Mucosa of descending colon (tissue), 3 donors: ENCODE data around the gene ZNF430. TPM values are rescaled to one million over a fixed set of nuclear protein-coding genes. Genes with fewer than 3 reads are reported as not detected.

Source experiments
- ATAC-seq: fragments of 200-7000 bp; cut with Tn5 transposase; one replicate; pipeline ENCODE4 v1.9.1; 2020; ENCODE audit warnings: mild to moderate bottlenecking, moderate library complexity
- DNase-seq, 3 donors: peaks; one replicate each; pipeline ENCODE4 v3.0.0-alpha.2; 2020
- H3K36me3 ChIP-seq: fragments of 200-600 bp; one replicate; pipeline ENCODE4 v1.8.0; 2021; ENCODE audit warnings: low read depth, mild to moderate bottlenecking
- H3K4me1 ChIP-seq: fragments of 200-600 bp; one replicate; pipeline ENCODE4 v1.8.0; 2021; ENCODE audit warnings: low read depth, mild to moderate bottlenecking
- H3K4me3 ChIP-seq: fragments of 200-600 bp; one replicate; pipeline ENCODE4 v1.8.0; 2021; ENCODE audit warnings: mild to moderate bottlenecking
- H3K9me3 ChIP-seq: fragments of 200-600 bp; one replicate; pipeline ENCODE4 v1.8.0; 2021; ENCODE audit warnings: mild to moderate bottlenecking
- CTCF ChIP-seq: fragments of 200-600 bp; IDR thresholded peaks from one replicate; pipeline ENCODE4 v1.8.0; 2022; ENCODE audit warnings: antibody characterized with exemption, mild to moderate bottlenecking
- intact Hi-C, 2 donors: fragments of 100-400 bp; cut with DNase I in 1 of 2; cut with micrococcal nuclease in 1 of 2; formaldehyde crosslinking; loops; one replicate each; pipeline versions ENCODE4 v1.11.0 to v1.11.1; 2022; cut with DNase I, micrococcal nuclease
- total RNA-seq, 3 donors: library from RNA; stranded (reverse); fragmentation: NEBNext Ultra II Directional in 2 of 3; extraction: Animal tissue kit (Norgen Biotek cat#: 25700) in 2 of 3; gene quantifications; one replicate each; pipeline versions ENCODE4 v1.2.1 to v1.2.4, GENCODE V29; 2021 to 2023
- donor health status: DM: no; HTN: no; CAD: no; lungs with moderate emphysema.
- donor health status: DM: no; HTN: no; CAD: no.
- donor health status: DM: no; HTN: yes; CAD: no.

The ZNF430 gene
- total RNA-seq, 3 donors from 2014 or later, result 9.7 to 13.1 (median 12.5) TPM

GRCh38 chr19:21028969-21029268 lies 8.5 kb downstream of the ZNF430 start:
- Histone ChIP-seq H3K9me3 (no peaks in the 10 kb centered on the region), H3K36me3 (peaks cover 6% of the 10 kb centered on the region), H3K4me3 (no peak overlapping the region), H3K4me1 (no peaks in the 10 kb centered on the region)
- TF ChIP-seq CTCF, result no peak
- no peak for DNase-seq
- ATAC-seq, result no peak
- intact Hi-C loops, result no loop called here

GRCh38 chr19:21045028-21045427 lies 24.6 kb downstream of the ZNF430 start:
- Histone ChIP-seq H3K9me3 (peaks cover 64% of the 10 kb centered on the region), H3K4me1 (no peaks in the 10 kb centered on the region), H3K4me3 (no peak overlapping the region), H3K36me3 (no peaks in the 10 kb centered on the region)
- DNase-seq, result no peak
- intact Hi-C loops, result no loop called here
- TF ChIP-seq CTCF, result no peak
- ATAC-seq, result no peak

GRCh38 chr19:21046489-21046888 lies 26.0 kb downstream of the ZNF430 start:
- TF ChIP-seq CTCF, result no peak
- no peaks in the 10 kb centered on the region for H3K36me3 ChIP-seq

GRCh38 chr19:21047716-21048115 lies 27.3 kb downstream of the ZNF430 start:
- Histone ChIP-seq H3K4me1 (no peaks in the 10 kb centered on the region), H3K9me3 (peaks cover 75% of the 10 kb centered on the region), H3K4me3 (no peak overlapping the region), H3K36me3 (no peaks in the 10 kb centered on the region)
- TF ChIP-seq CTCF, result no peak
- DNase-seq (no peak), ATAC-seq (no peak)
- intact Hi-C loops, result no loop called here

More at GRCh38 chr19:21046489-21046888, 26.0 kb downstream of the ZNF430 start:
- Histone ChIP-seq H3K4me1 (no peaks in the 10 kb centered on the region), H3K9me3 (peaks cover 75% of the 10 kb centered on the region), H3K4me3 (no peak overlapping the region)
- ATAC-seq (no peak), DNase-seq (no peak)
- intact Hi-C loops, result no loop called here

GRCh38 chr19:21052902-21053301 lies 32.4 kb downstream of the ZNF430 start:
- intact Hi-C loops, result no loop called here
- no peak for TF ChIP-seq CTCF
- Histone ChIP-seq H3K4me1 (no peaks in the 10 kb centered on the region), H3K36me3 (peaks cover 15% of the 10 kb centered on the region), H3K9me3 (peaks cover 84% of the 10 kb centered on the region), H3K4me3 (no peak overlapping the region)
- DNase-seq, result no peak
- no peak for ATAC-seq

GRCh38 chr19:21065336-21065735 lies 44.9 kb downstream of the ZNF430 start:
- H3K9me3 ChIP-seq, result peaks cover 23% of the 10 kb centered on the region
- H3K4me3 ChIP-seq, result no peak overlapping the region
- no peak for ATAC-seq
- intact Hi-C loops, result no loop called here
- no peaks in the 10 kb centered on the region for H3K36me3 ChIP-seq
- no peak for TF ChIP-seq CTCF
- H3K4me1 ChIP-seq, result no peaks in the 10 kb centered on the region
- no peak for DNase-seq
